T-helper 2 cell (primary cell): ENCODE results near the gene CPXM2.

ENCODE experiments used
- DNase-seq, 5 experiments: peaks; one replicate each; pipeline versions ENCODE4 v3.0.0 to v3.0.0-alpha.2; 2012 to 2022

CPXM2 gene

DNA sequence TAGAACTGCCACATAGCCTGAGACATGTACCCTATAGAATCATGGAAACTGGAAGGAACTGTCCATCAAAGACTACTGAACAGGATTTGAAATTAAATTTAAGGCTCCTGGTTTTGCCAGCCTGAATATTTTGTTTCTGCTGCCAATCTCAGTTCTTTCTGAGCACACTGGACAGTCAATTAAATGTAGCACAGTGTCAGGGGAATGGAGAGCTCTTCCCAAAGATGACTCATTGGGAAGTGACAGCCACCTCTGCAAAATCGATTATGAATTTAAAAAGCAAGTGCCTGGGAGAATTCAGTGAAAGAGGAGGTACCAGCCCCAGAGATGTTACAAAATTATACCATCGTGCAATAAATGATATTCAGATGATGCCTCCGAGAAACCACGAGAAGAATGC lies 47.8 kb downstream of the CPXM2 start:
- DNase-seq, result no peak

DNA sequence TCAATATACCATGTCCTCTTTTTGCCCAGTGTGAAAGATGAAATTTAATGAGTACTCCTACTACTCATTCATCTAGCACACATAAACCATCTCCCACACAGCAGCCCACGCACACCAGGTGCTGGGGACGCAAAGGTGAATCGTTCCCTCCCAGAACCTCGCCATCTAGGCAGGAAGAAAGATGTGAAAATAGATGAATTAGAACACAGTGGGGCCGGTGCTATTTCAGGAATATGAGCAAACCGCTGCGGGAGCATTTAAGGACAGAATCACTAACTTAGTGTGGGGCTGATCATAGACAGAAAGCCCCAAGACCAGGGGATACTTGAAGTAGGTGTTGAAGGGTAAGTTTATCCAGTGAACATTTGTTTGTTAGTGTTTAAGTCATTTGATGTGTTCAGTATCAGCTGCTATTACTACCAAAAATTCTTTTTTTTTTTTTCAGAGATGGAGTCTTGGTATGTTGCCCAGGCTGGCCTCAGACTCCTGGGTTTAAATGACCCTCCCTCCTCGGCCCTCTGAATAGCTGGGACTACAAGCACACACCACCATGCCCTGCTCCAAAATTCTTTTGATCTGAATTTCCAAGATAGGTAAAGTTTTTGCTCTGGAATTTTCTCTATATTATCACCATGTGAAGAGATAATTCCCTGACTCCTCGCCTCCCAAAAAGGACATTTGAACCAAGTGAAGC lies 48.8 kb downstream of the CPXM2 start:
- no peak for DNase-seq

DNA sequence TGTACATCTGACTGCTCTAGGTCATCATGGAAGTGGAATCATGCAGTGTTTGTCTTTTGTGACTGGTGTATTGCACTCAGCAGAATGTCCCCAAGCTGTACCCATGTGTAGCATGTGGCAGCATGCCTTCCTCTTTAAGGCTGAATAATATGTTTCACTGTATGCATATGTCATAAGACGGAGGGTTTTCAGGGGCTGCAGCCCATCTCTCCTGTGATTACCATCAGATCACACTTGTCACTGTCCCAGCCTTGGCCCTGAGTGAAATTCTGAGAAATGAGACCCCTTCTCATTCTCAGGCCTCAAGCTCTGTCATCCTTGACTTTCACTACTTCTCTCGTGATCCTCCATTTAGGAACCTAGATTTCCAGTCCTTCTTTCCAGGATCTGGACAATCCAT lies 50.0 kb downstream of the CPXM2 start:
- DNase-seq, result no peak

DNA sequence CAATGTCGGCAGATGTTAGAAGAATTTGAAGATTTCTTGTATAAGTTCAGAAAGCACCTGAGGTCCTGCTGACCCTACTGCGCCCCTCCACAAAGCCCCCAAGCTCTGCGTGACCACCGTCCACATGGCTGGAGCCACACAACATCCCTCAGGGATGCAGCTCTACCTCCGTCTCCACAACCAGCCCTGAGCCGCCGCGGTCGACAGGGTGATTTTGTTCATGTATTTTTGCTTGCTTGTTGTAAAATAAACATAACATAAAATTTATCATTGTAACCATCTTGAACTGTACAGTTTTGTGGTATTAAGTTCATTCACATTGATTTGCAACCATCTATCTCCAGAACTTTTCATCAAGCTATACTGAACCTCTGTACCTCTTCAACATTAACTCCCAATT lies 50.5 kb downstream of the CPXM2 start:
- no peak for DNase-seq

DNA sequence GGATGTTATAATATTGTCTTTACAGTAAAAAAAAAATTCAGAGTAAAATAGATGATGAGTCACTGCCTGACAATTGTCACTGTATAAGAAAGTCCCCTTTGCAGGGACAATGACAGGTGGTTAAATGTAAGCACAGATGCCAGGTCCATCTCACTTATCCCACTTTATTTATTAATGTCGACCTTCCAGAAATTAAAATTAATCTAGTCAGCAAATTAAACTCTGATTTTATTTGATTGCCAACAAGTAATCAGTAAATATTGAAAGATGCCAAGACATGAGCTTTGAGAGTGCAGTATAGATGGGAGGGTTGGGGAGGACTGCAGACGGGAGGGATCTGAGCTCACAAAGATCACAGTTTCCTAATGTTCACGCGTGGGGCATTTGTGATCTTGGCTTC lies 50.9 kb downstream of the CPXM2 start:
- no peak for DNase-seq

DNA sequence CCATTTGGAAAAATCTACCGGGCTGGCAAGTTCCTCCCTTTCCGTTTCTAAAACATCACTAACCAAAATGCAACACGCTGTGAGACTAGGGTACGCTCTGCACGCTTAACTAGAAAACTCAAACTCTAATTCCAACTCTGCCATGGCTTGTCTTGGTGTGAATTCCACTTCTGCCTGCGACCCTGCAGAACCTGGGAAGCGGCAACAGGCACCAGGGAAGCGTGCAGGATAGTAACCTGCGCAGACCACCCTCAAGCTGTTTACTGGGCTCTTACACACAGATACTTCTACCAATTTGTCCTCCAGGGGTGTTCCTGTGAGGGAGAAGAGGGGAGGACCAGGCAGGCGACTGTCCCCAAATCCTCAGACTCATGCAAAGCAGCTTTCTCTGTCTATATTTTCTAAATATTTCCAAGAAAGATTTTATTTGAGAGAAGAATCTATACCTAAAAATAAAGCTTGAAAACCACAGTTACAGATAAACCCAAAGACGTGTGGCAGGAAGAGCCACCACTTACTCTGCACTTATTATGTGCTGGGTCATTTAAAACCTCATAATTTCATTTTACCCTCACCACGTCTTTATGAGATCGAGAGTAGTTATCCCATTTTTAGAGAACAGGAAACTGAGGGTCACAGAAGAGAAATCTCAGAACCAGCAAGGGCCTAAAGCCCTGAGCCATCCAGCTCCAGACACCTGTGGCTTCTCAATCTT lies 52.9 kb downstream of the CPXM2 start:
- DNase-seq, result no peak

DNA sequence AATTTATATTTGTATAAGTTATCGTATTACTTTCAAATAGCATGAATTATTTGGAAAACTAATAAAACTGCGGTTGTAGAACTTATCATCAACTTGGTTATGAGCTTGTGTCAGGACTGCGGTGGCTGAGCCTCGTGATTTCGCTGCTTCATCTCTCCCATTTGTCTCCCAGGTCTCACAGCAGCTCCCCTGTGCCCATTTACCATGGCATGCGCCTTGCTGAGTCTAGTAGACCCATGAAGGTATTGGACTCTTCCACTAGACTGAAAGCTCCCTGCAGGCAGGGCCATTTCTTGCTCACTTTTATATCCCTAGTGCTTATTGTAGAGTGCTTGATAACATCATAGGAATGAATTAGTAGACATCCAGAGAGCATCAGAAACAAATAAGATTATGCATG lies 53.9 kb downstream of the CPXM2 start:
- no peak for DNase-seq

DNA sequence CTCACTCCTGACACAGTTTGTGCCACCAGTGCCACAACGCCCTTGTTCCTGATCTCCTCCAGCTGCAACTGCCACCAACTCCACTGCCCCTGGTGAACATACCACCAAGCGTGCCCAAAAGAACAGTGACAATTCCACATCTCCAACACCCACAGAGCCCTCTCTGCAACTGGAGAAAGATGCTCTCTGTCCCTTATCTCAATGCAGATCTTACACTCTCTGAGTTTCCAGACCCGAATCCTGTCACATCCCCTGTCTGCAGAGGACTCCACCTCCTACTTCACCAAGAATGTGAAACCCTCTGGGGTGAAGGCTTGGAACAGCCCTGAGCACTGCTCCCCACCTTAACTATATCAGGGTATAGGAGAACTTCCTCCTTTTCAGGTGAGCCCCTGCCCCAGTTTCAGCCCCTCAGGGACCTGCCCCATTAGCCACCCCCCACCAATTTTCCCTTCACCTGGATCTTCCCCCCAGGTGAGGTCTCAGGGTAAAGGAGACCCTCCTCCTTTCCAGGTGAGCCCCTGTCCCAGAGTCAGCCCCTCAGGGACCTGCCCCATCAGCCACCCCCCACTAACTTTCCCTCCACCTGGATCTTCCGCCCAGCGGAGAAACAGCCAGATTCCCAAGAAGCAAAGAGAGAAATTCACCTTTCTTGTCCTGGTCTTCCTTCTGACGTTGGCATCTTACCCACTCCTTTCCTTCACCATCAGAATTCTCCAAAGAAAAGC lies 55.0 kb downstream of the CPXM2 start:
- DNase-seq, result no peak

DNA sequence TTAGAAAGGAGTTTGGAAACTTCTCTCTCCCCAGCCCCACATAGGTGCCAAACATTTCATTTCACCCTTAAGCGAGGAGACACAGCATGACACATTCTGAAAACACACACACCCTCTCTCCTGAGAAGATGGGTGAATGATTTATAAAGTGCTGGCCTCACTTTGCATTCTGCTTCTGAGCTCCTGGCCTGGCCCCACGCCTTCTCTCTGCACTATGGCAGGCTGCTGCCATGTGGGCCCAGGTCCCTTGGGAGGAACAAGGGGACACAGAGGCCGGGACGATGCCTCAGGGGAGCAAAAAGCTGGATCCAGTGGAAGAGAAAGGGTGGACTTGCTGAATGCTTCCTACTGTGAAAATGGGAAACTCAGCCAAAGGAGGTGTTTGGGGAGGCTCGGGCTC lies 56.0 kb downstream of the CPXM2 start:
- no peak for DNase-seq

DNA sequence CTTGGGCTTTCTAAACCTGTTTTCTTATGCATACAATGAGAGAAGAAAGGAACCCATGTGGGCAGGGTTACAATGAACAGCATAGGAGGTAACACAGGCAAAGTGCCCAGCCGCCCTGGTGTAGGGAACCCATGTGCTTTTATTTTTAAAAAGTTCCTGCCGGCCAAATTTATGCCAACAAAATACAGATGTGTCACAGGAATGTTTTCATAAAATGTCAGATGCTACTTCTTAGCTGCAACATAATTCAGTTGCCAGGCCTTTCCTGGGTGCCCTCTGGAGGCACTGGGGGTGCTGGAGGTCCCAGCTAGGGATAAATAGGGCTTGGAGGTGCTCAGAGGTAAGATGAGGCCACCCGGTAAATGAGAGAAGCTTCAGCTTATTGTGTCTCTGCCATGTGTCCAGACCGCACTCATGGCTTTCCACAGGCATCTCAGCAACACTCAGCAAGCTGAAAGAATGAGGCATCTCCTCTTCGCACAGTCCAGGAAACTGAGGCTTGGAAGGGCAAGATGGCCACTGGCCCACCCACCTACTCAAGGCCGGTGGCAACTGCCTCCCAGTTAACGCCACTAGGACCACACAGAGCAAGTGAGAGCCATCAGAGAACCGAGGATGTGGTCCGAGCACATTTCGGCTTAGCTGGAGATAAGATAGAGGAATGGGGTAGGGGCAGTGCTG lies 58.3 kb downstream of the CPXM2 start:
- DNase-seq, result no peak

DNA sequence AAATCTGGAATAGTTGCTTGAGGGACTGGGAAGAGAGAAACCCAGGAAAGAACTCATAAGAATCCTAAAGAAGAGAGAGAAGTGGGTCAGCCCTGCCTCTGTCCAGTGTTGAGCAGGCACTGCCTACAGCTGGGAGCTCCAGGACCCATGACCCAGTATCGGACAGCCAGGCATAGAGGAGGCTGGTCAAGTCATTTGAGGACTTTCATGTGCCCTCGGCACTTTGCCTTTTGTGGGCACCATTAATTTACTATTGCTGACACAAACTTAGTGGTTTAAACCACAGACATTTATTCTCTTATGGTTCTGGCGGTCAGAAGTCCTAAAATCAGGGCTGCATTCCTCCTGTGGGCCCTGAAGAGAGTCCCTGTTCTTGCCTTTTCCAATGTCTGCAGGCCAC lies 60.3 kb downstream of the CPXM2 start:
- no peak for DNase-seq

DNA sequence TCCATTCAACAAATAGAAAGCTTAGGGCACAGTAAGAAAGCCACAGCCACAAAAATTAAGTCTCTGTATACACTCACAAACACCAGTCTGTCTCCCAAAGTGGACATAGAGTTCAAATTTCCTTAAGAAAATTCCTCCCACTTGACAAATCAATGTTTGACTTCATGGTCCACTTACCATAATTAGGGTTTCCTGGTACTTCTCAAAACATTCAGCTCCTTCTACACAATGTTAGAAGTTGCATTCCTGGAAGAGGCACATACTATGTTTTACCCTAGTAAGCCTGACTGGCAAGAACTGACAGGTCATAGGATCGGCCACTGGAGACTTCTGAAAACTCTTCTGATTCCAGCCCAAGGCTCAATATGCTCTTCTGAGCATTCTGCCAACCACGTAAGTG lies 70.5 kb downstream of the CPXM2 start:
- no peak for DNase-seq

DNA sequence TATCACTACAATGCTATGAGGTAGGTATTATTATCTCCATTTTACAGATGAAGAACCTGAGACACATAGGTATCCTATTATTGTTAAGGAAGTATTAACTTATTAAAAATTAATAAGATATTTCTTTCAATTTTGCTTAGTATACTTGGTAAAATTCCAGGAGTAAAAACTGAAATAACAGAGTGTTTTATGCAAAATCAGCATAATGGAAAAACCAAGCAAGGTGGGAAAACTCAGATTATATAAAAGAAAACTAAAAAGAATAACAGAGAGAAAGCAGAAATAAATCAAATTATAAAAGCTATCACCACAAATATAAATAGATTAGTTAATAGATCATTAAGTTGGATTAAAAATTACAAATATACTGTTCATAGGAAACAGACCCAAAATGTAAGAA lies 82.0 kb downstream of the CPXM2 start:
- DNase-seq, result no peak

DNA sequence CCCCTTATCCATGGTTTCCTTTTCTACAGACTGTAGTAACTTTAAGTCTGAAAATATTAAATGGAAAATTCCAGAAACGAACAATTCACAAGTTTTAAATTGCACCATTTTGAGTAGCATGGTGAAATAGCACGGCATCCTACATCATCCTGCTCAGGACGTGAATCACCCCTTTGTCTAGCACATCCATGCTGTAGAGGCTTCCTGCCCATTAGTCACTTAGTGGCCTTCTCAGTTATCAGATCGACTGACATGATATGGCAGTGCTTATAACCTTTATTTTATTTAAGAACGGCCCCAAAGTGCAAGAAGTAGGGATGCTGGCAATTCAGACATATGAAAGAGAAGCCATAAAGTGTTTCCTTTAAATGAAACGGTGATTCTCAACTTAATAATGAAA lies 82.7 kb downstream of the CPXM2 start:
- DNase-seq, result no peak

DNA sequence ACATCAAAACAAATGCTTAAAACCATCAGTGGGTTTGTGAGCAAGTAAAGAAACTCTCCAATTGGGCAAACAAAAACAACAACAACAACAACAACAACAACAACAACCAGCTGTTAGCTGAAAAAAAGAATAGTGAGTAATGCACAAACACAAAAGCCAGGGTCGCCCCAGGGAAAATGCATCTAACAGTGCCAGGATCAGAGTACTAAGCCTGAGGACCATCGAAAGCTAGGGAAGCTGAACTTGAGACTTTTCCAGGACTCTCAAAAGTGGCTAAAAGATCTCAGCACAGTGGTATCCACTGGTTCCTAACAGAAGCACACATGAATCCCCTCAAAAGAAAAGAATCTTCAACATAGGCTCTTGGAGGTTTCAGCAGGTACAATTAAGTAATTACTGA lies 83.3 kb downstream of the CPXM2 start:
- DNase-seq, result no peak

DNA sequence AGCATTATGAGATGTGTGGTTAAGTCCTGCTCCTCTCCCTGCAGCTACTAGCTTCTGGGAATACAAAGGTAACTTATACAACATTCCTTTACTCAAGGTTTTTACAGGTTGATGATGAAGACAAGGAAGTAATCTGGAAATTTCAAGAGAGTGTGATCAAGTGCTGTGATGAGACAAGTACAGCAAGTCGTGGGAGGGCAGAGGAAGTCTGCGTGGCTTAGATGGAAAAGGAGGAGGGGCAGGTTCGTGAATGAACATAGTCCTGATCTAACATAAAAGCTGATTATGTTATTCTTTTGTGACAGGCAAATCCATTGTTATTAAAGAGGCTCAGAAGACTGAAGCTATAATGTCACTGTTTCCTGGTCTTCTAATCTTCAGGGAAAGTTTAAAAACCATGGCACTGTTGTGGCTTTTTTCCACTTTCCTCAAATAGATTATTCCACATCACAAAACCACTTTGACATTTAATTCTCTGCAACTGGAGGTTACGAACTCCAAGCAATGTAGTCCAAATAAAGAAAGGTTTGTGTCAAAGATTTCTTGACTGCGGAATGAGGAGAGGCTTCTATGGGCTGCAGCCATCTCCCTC lies 84.1 kb downstream of the CPXM2 start:
- no peak for DNase-seq

DNA sequence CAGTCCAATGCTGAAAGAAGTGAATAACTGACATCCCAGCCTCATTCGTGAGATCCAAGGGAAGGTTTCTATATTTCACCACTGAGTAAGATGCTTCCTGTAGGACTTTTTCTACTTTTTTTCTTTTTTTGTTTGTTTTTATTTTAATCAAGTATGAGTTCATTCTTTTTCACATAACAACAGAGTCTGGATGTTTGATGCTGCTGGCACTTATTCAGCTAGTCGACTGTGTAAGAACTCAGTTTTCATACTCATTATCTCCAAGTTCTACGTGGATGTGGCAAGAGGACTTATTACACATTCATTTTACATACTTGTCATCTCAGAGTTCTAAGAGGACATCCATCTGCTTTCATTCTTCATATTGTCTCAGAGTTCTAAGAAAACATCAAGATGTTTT lies 86.9 kb downstream of the CPXM2 start:
- no peak for DNase-seq

DNA sequence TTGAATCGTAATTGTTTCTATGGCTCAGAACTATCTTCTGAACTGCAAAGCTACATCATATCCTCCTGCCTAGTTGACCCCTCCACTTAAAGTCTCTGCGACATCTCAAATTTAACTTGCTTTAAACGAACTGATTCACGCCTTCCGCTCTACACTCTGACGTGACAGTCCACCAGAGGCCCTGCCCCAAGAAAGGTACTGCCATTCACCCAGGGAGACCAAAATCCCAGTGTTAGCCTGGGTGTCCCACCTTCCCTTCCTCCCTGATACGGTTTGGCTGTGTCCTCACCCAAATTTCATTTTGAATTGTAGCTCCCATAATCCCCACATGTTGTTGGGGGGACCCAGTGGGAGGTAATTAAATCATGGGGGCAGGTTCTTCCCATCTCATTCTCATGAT lies 90.8 kb downstream of the CPXM2 start:
- no peak for DNase-seq

DNA sequence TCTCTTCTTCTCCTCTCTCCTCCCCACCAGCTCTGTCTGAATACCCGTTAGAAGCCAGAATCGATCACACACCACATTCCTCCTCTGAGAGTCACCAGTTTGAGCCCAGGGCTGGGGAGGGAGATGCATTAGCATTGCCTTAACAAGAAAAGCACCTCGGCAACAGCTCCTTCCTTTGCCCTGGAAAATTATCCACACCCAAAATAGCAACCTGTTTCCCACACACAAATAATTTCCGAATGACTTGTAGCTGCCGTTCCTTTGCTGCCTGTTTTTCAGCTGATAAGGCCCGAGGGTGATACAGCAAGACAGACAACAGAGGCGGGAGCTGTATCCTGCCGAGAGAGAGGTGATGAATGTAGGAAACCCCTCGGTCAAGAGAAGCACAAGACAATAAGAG lies 91.3 kb downstream of the CPXM2 start:
- DNase-seq, result no peak

DNA sequence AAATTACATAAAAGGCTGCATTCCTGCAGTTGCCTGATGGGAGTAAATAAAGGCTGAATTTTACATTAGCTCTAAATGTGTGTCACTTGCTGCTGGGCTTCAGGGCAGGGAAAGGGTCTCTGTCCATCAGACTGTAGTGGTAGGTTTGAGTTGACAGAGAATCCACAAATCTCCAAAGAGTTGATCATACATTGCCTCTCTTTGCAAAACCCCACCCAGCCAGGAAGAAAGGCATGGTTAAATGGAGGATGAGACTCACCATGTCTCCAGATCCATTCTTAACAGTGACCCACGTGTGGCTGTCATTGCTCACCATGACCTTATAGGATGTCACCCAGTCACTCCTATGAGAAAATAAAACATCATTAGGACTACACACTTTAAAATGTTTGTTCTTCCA lies 92.8 kb downstream of the CPXM2 start:
- DNase-seq, result no peak

DNA sequence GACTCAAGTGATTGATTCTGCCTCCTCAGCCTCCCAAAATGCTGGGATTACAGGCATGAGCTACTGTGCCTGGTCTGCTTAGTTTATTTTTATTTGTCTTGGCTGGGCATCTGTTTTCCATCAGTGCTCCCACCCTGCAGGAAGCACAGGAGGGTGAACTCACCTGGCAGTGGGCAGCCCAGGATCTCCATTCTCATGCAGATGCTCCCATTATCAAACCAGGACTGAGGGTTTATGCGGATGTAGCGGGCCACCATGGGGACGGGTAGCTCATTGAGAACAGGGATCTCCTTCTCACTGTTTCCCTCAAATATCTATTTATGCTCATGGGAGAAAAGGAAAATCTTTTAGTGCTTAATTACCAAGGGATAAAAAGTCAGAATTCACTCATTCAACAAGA lies 93.8 kb downstream of the CPXM2 start:
- no peak for DNase-seq

DNA sequence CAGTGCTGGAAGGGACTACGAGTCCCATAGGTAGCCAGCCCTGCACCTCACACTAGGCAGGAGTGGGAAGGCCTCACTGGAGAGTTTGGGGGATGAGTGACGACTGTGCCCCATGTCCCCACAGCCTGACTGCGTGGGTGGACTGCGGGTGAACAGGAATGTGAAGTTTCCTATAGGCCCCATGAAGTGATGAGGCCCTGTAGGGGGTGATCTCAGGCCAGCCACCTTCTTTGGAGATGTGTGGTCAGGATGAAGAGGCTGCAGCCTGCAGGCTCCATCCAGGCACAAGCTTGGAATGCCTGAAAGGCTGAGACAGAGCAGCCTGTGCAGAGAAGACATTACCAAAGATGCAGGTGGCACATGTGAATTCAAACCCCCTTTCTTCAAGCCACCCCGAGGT lies 94.9 kb downstream of the CPXM2 start:
- DNase-seq, result no peak
